GM18858 (cell line): Measurements from ENCODE around the gene ADGRE3.
A peak's percentile ranks its signal among the peaks of the same experiment; 100 is the strongest.
"Not testable (repeated sequence)": the region's sequence is repeated elsewhere in the genome, so short reads cannot be mapped to it uniquely, and the experiment has no call there.

Source experiments
- ATAC-seq: cut with Tn5 transposase; IDR thresholded peaks from one replicate; pipeline ENCODE4 v1.9.1; 2021; ENCODE audit not compliant: unreplicated experiment

ADGRE3 gene

DNA sequence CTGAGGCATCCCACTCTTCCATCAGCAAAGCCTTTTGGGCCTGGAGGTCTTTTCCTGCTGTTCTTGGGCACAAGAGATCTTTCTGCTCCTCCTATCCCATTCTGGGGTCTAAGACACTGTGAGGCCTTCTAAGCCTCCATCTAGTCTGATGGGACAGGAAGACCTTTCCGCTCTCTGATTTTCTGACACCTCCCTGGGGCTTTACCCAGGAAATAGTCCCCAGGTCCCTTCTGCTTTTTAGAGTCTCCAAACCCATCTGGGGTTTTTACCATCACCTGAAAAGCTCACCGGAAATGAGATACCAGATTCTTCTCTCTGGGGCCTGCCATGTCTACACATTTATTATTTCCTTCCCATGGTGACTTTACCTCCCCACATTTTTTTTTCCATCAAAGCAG lies 70.7 kb downstream of the ADGRE3 start:
- ATAC-seq: peak; percentile 62

GRCh38 chr19:14599548-14600147 lies 75.0 kb downstream of the ADGRE3 start:
- ATAC-seq: no peak

- ATAC-seq: no peak
Observed at GRCh38 chr19:14595558-14595957, 79.1 kb downstream of the ADGRE3 start.

GRCh38 chr19:14589433-14589832 lies 85.2 kb downstream of the ADGRE3 start:
- not testable (repeated sequence) for ATAC-seq

DNA sequence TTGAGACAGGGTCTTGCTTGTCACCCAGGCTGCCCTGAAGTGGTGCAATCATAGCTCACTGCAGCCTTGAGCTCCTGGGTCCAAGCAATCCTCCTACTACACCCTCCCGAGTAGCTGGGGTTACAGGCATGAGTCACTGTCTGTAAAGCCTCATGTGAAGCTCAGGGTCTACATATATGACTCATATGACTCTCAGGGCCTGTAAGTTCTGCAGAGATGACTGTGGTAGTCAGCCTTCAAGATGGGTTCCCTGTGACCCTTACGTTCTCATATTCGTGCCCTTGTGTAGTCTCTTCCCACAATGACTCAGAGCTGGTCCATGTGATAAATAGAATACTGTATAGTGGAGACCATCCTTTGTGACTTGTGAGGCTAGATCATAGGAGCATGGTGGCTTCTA lies 89.5 kb downstream of the ADGRE3 start:
- peak; percentile 67 for ATAC-seq

DNA sequence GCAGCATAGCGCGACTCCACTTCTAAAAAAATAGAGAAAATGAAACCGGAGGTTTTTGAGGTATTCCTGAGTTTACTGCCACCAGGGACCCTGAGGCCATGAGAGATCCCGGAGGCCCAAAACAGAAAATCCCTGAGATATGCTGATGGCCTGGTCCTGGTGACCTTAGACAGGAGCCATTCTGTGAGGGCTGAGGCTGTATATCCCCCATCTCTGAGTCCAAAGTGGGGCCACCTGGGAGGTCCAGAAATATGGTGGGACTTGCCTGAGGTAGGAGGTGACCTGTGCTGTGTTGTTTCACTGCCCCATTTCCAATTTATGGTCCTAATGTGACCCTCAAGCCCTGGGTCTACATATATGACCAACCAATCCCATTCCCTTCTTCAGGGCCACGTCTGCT lies 90.3 kb downstream of the ADGRE3 start:
- not testable (repeated sequence) for ATAC-seq

DNA sequence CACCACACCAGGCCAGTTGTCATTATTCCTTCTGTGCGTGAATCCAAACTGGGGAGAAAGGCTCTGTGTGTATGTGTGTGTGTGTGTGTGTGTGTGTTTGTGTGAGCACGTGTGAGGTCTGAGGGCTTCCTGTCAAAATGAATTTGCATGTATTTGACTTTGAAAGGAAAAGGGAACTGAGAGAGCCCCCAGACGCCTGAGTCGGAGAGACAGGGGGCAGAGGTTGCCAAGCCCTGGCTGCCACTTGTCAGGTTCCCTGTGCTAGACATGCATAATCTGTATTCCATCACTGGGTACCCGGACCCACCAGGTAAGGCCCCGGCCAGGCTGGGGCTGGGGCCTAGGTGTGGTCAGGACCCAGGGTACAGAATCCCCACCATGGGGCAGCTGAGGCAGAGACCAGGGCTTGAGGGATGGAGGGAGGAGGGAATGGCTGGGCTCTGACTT lies 91.7 kb downstream of the ADGRE3 start, which contains the start of gene CLEC17A:
Gene CLEC17A, plus strand, starts transcription at position 191 of the 447 bp plus-strand sequence. Its CDS starts 77 bp downstream, at position 268.
- ATAC-seq: no peak

DNA sequence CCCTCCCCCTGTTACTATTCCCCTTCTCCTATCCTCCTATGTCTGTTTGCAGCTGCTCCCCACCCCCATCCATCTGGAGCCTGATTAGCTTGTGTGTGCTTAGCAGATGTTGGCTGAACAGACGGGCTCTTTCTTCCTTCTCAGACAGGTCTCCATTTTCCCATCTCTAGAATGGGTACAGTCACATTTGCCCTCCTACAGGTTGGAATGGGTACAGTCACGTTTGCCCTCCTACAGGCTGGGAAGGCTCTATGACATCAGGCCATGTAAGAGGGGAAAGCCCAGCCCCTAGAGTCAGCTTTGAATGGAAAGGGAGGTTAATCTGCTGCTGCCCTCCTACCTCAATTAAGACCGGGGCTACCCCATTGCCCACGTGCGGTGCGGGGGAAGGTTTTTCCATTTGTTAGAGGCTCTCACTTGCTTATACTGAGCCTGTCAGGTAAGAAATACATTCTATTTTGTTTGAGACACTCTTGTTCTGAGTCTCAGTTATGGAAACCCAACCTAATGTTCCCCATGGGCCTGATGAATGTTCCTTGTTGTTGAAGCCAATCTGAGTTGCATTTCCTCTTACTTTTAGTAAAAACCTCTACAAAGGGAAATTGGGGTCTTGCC lies 93.9 kb downstream of the ADGRE3 start:
- ATAC-seq: no peak

DNA sequence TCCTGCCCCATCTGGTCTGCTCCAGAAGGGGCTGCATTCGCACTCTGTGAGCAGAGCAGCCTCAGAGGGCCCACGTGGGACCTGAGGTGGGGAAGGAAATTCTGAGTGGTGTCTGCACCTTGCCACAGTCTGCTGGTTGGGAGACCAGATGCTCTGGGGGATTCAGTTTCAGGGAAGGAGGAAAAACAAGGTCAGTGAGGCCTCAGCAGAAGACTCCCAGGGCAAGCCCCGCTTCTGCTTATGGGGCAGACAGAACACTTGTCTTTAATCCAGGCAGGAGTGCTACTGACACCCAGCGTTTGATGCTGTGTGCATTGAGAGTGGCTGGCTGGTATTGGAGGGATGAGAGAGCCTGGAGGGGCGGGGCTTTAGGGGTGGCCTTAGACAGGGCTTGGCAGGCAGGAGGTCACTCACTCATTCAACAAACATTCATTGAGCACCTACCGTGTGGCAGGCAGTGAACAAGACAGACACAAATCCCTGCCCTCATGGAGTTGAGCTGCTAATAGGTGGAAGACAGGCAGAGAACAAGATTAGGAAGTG lies 96.7 kb downstream of the ADGRE3 start:
- no peak for ATAC-seq

- no peak for ATAC-seq
Observed at GRCh38 chr19:14577264-14577663, 97.4 kb downstream of the ADGRE3 start.

DNA sequence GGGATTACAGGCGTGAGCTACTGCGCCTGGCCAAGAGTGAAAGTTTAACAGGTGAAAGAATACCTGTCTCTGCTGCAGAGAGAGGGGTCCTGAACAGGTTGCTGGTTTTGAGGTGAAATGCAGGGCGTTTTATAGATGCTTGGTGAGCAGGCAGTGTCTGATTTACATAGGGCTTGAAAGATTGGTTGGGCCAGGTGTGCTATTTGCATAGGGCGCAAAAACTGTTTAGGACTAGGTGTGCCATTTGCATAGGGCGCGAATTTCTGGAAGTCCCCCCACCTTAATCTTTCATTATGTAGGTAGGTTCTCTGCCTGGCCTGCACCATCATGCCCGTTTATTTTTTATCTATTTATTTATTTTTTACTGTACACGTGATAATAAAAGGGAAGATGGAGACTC lies 98.3 kb downstream of the ADGRE3 start:
- ATAC-seq: no peak

- ATAC-seq: no peak
Observed at GRCh38 chr19:14575428-14575980, 99.1 kb downstream of the ADGRE3 start.

- ATAC-seq: peak; percentile 70
Observed at GRCh38 chr19:14571695-14572490, 102.8 kb downstream of the ADGRE3 start, which contains the start of gene NDUFB7. TSS of gene NDUFB7 (minus strand) at chr19:14572066. CDS start at chr19:14572000, 66 bp downstream.

DNA sequence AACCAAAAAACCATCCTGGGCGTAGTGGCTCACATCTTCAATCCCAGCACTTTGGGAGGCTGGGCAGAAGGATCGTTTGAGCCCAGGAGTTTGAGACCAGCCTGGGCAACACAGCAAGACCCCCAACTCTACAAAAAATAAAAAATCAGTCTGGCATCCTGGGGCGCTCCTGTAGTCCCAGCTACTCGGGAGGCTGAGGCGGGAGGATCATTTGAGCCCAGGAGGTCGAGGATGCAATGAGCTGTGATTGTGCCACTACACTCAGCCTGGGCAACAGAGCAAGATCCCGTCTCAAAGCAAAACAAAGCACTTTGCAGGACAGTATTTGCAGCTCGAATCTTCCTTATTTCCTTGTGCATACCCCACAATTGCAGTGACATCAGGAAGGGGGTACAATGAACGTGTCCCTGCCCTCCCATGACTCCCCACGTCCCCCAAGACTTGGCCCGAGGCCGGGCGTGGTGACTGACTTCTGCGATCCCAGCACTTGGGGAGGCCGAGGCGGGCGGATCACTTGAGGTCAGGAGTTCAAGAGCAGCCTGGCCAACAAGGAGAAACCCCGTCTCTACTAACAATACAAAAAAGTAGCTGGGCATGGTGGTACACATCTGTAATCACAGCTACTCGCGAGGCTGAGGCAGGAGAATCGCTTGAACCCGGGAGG lies 103.6 kb downstream of the ADGRE3 start:
- ATAC-seq: no peak
